Fibroblast of lung (primary cell): ENCODE results near the gene IER3IP1. TPM values are rescaled to one million over a fixed set of nuclear protein-coding genes. Genes with fewer than 3 reads are reported as not detected.

Experiments
- DNase-seq, 2 donors: peaks; one replicate each; pipeline versions ENCODE4 v3.0.0 to v3.0.0-alpha.2; 2010; ENCODE audit warnings: low read depth in 2 of 2
- H2AFZ ChIP-seq: 2 replicates; pipeline ENCODE4 v1.5.1; 2012; ENCODE audit warnings: low read length, control low read depth, inconsistent platforms
- H3K27ac ChIP-seq: 2 replicates; pipeline ENCODE4 v1.5.1; 2011; ENCODE audit warnings: low read length, control low read depth; ENCODE audit not compliant: insufficient read depth
- H3K27me3 ChIP-seq: 2 replicates; pipeline ENCODE4 v1.5.1; 2011; ENCODE audit warnings: mild to moderate bottlenecking, low read length; ENCODE audit not compliant: control insufficient read depth, insufficient read depth
- H3K36me3 ChIP-seq: 2 replicates; pipeline ENCODE4 v1.5.1; 2011; ENCODE audit warnings: low read length; ENCODE audit not compliant: control insufficient read depth, insufficient read depth
- H3K4me1 ChIP-seq: 2 replicates; pipeline ENCODE4 v1.5.1; 2011; ENCODE audit warnings: low read length; ENCODE audit not compliant: control insufficient read depth, insufficient read depth; ENCODE audit errors: extremely low read depth
- H3K4me2 ChIP-seq: 2 replicates; pipeline ENCODE4 v1.5.1; 2011; ENCODE audit warnings: low read length, control low read depth; ENCODE audit not compliant: insufficient read depth; ENCODE audit errors: extremely low read depth
- H3K4me3 ChIP-seq, 4 experiments: fragments of 200-600 bp in 1 of 4; sonication (generic) in 1 of 4; replicated peaks in 1 of 4; 2 replicates each; pipeline ENCODE4 v1.5.1; 2011 to 2016; ENCODE audit warnings: low read length in 4 of 4, low read depth in 3 of 4, mild to moderate bottlenecking in 3 of 4, control low read depth in 2 of 4, inconsistent platforms in 1 of 4, mixed read lengths in 1 of 4; ENCODE audit not compliant: insufficient read depth in 1 of 4; ENCODE audit errors: control extremely low read depth in 1 of 4
- H3K79me2 ChIP-seq: 2 replicates; pipeline ENCODE4 v1.5.1; 2012; ENCODE audit warnings: mild to moderate bottlenecking, low read length, inconsistent platforms; ENCODE audit not compliant: control insufficient read depth, insufficient read depth
- H3K9ac ChIP-seq: 2 replicates; pipeline ENCODE4 v1.5.1; 2011; ENCODE audit warnings: mild to moderate bottlenecking, low read length, control low read depth; ENCODE audit not compliant: insufficient read depth
- H3K9me3 ChIP-seq: 2 replicates; pipeline ENCODE4 v1.5.1; 2012; ENCODE audit warnings: low read depth, low read length; ENCODE audit not compliant: control insufficient read depth, insufficient read depth
- H4K20me1 ChIP-seq: 2 replicates; pipeline ENCODE4 v1.5.1; 2011; ENCODE audit warnings: low read length; ENCODE audit not compliant: control insufficient read depth, insufficient read depth; ENCODE audit errors: extremely low read depth
- EZH2 ChIP-seq: IDR thresholded peaks from 2 replicates; pipeline ENCODE4 v1.5.1; 2012; ENCODE audit warnings: low read length, control low read depth, mild to moderate bottlenecking; ENCODE audit errors: missing control alignments
- polyA plus RNA-seq, 2 donors: library from polyadenylated mRNA; depleted of rRNA in 1 of 2; stranded (reverse) in 1 of 2; unstranded in 1 of 2; fragments of >200 nt; gene quantifications; 2 replicates each; pipeline ENCODE4 v1.2.1, GENCODE V29; 2011 to 2012; ENCODE audit warnings: missing spikeins in 1 of 2
- total RNA-seq: library from RNA; depleted of rRNA; stranded (reverse); fragments of >200 nt; gene quantifications from 2 replicates; pipeline ENCODE4 v1.2.1, GENCODE V29; 2014
- TF ChIP-seq, protein P1 (sequence below), 2 donors: IDR thresholded peaks in 1 of 2; conservative IDR thresholded peaks in 1 of 2; 1 replicate in 1 of 2; 2 replicates in 1 of 2; pipeline ENCODE4 v1.5.1; 2011 to 2012; ENCODE audit warnings: low read length in 2 of 2, control low read depth in 1 of 2, inconsistent platforms in 1 of 2, low read depth in 1 of 2, mild to moderate bottlenecking in 1 of 2

The IER3IP1 gene
- total and polyA plus RNA-seq, 2 donors (not counting 1 experiment from before 2014, with no cell fraction given), result 26.2 to 47.9 TPM

DNA sequence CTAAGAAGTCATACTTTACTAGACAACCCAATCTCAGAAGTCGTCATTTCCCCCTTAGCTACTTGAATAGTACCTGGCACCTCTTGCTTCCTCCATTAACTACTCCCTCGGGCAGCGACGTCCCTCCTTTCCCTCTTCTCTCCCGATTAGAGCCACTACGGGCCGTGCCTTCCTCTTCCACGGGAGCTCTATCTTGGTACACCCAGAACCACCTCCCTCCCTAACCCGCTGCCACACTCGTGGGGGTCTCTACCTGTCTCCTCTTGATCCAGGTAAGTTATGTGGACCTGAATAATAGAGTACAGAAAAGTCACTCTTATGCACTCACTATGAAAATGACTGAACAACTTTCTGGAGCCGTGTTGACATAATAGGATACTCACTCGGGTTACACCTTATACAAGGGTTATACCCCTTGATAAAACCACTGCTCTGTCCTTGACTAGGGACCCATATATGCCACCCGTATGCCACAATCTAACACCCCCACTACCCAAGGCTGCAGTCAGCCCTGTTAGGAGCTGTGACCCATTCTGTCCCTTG lies 25.3 kb downstream of the IER3IP1 start:
- TF ChIP-seq, protein P1, sequence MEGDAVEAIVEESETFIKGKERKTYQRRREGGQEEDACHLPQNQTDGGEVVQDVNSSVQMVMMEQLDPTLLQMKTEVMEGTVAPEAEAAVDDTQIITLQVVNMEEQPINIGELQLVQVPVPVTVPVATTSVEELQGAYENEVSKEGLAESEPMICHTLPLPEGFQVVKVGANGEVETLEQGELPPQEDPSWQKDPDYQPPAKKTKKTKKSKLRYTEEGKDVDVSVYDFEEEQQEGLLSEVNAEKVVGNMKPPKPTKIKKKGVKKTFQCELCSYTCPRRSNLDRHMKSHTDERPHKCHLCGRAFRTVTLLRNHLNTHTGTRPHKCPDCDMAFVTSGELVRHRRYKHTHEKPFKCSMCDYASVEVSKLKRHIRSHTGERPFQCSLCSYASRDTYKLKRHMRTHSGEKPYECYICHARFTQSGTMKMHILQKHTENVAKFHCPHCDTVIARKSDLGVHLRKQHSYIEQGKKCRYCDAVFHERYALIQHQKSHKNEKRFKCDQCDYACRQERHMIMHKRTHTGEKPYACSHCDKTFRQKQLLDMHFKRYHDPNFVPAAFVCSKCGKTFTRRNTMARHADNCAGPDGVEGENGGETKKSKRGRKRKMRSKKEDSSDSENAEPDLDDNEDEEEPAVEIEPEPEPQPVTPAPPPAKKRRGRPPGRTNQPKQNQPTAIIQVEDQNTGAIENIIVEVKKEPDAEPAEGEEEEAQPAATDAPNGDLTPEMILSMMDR (conservative IDR thresholded peaks at IDR 0.05 in 1 of 2, IDR thresholded peaks at IDR 0.05 in 1 of 2; ENCODE audit: low read depth in 1 of 2, low read length in 2 of 2), result no peak
- TF ChIP-seq EZH2, result no peak
- Histone ChIP-seq H3K4me2 (peak overlapping the region; percentile 65), H3K9ac (peak overlapping the region; percentile 74), H2AFZ (peak overlapping the region; percentile 97), H3K27ac (peak overlapping the region; percentile 88), H3K4me3 (peak overlapping the region; percentile 69 to 95 (median 84)), H4K20me1 (no peaks in the 10 kb centered on the region), H3K79me2 (peaks cover 27% of the 10 kb centered on the region), H3K9me3 (no peaks in the 10 kb centered on the region), H3K4me1 (peaks cover 4% of the 10 kb centered on the region), H3K27me3 (no peaks in the 10 kb centered on the region), H3K36me3 (no peaks in the 10 kb centered on the region)
- no peak for DNase-seq

GRCh38 chr18:47150029-47150823 lies 25.9 kb downstream of the IER3IP1 start, which contains the start of gene HDHD2:
HDHD2 (minus strand) TSS chr18:47150500; CDS start chr18:47136439, 14,061 bp downstream.
- Histone ChIP-seq H3K4me1 (peaks cover 4% of the 10 kb centered on the region), H3K27ac (peak within 1 kb of the TSS; percentile 88), H2AFZ (peak within 1 kb of the TSS; percentile 97), H3K27me3 (no peaks in the 10 kb centered on the region), H3K9ac (peak within 1 kb of the TSS; percentile 74), H4K20me1 (no peaks in the 10 kb centered on the region), H3K79me2 (peaks cover 33% of the 10 kb centered on the region), H3K36me3 (no peaks in the 10 kb centered on the region), H3K4me3 (peak within 1 kb of the TSS; percentile 69 to 95 (median 84)), H3K9me3 (no peaks in the 10 kb centered on the region), H3K4me2 (peak within 1 kb of the TSS; percentile 65)
- TF ChIP-seq EZH2, result no peak
- TF ChIP-seq, protein P1 (conservative IDR thresholded peaks at IDR 0.05 in 1 of 2, IDR thresholded peaks at IDR 0.05 in 1 of 2; ENCODE audit: low read depth in 1 of 2, low read length in 2 of 2), result no peak
- DNase-seq, result peak; percentile 78 to 82

GRCh38 chr18:47149457-47150028 lies 26.6 kb downstream of the IER3IP1 start:
- peaks cover 4% of the 10 kb centered on the region for H3K4me1 ChIP-seq
- no peaks in the 10 kb centered on the region for H4K20me1 ChIP-seq
- H3K4me2 ChIP-seq, result peak overlapping the region; percentile 65
- no peaks in the 10 kb centered on the region for H3K36me3 ChIP-seq
- H3K27me3 ChIP-seq, result no peaks in the 10 kb centered on the region
- H3K4me3 ChIP-seq, result peak overlapping the region; percentile 69 to 95 (median 84)
- H3K27ac ChIP-seq, result peak overlapping the region; percentile 88
- TF ChIP-seq, protein P1 (conservative IDR thresholded peaks at IDR 0.05 in 1 of 2, IDR thresholded peaks at IDR 0.05 in 1 of 2; ENCODE audit: low read depth in 1 of 2, low read length in 2 of 2), result no peak
- no peak for TF ChIP-seq EZH2
- H2AFZ ChIP-seq, result peak overlapping the region; percentile 91
- H3K9me3 ChIP-seq, result no peaks in the 10 kb centered on the region
- peak in 1 of 2 donors; percentile 6 for DNase-seq
- peak overlapping the region; percentile 74 for H3K9ac ChIP-seq
- peaks cover 39% of the 10 kb centered on the region for H3K79me2 ChIP-seq
